Uterus (tissue), 2 donors: ENCODE measurements around the gene MINK1.

Experiments used
- POLR2A ChIP-seq, 2 donors: fragments of 450-650 bp; IDR thresholded peaks; one replicate each; pipeline ENCODE4 v1.6.1; 2016; ENCODE audit warnings: antibody characterized with exemption in 2 of 2, mild to moderate bottlenecking in 1 of 2, moderate library complexity in 1 of 2
- TF ChIP-seq, protein P1 (sequence below), 4 experiments: fragments of 200-600 bp in 2 of 4; fragments of 450-650 bp in 2 of 4; sonication (generic) in 2 of 4; IDR thresholded peaks; one replicate each; pipeline ENCODE4 v1.5.1; 2016 to 2019; ENCODE audit warnings: antibody characterized with exemption in 4 of 4, mild to moderate bottlenecking in 2 of 4, moderate library complexity in 1 of 4

DNA sequence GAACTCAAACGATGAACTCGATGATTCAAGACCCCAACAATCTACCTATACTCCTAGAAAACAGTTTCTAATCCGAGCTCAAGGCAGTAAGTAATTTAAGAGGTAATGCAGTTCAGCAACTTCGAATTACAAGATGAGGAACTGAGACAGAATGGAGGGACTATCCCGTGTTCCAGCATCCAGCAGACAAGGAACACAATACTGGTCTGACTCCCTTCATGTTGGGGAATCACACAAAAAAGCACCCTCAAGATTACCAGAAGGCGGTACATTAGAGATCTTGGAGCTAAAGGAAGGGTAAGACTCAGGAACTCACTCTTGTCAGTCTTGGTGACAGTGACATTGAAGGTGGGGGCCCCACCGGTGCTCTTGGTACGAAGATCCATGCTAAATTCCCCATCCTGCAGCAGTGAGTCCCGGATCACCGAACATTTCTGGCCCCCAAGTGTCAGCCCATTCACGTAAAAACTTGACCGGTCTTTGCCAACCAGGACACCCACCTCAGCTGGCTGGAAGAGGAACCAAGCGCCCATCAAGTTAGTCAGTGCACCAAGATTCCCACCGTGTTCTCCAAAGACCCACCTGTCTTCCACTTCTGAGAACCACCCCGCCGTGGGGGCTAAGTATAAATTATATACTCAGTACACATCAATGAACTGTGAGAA is 113.3 kb downstream of the MINK1 start:
- TF ChIP-seq, protein P1, sequence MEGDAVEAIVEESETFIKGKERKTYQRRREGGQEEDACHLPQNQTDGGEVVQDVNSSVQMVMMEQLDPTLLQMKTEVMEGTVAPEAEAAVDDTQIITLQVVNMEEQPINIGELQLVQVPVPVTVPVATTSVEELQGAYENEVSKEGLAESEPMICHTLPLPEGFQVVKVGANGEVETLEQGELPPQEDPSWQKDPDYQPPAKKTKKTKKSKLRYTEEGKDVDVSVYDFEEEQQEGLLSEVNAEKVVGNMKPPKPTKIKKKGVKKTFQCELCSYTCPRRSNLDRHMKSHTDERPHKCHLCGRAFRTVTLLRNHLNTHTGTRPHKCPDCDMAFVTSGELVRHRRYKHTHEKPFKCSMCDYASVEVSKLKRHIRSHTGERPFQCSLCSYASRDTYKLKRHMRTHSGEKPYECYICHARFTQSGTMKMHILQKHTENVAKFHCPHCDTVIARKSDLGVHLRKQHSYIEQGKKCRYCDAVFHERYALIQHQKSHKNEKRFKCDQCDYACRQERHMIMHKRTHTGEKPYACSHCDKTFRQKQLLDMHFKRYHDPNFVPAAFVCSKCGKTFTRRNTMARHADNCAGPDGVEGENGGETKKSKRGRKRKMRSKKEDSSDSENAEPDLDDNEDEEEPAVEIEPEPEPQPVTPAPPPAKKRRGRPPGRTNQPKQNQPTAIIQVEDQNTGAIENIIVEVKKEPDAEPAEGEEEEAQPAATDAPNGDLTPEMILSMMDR (IDR thresholded peaks at IDR 0.05): no peak
- no peak for TF ChIP-seq POLR2A (IDR thresholded peaks at IDR 0.05)
